GM23338 (cell line): Measurements from ENCODE around the gene TTC33.

Source experiments
- CREB1 ChIP-seq: fragments of 250-450 bp; sonication (Bioruptor Pico); IDR thresholded peaks from 2 replicates; pipeline ENCODE4 v1.5.0; 2020; ENCODE audit warnings: low read depth, mild to moderate bottlenecking, moderate library complexity
- ETS1 ChIP-seq: IDR thresholded peaks from 2 replicates; pipeline ENCODE4 v1.6.1; 2016; ENCODE audit warnings: antibody characterized with exemption
- EZH2 ChIP-seq: fragments of 200-600 bp; sonication (generic); IDR thresholded peaks from one replicate; pipeline ENCODE4 v1.8.0; 2017; ENCODE audit warnings: antibody characterized with exemption, mild to moderate bottlenecking, low read depth; ENCODE audit not compliant: unreplicated experiment
- EZH2phosphoT487 ChIP-seq: fragments of 200-600 bp; sonication (generic); IDR thresholded peaks from one replicate; pipeline ENCODE4 v1.8.1; 2018; ENCODE audit warnings: antibody characterized with exemption; ENCODE audit not compliant: unreplicated experiment
- JUNB ChIP-seq: IDR thresholded peaks from one replicate; pipeline ENCODE4 v1.6.1; 2016; ENCODE audit warnings: antibody characterized with exemption; ENCODE audit not compliant: unreplicated experiment
- NANOG ChIP-seq: IDR thresholded peaks from 2 replicates; pipeline ENCODE4 v1.6.1; 2016; ENCODE audit warnings: antibody characterized with exemption, borderline replicate concordance
- POLR2AphosphoS5 ChIP-seq: IDR thresholded peaks from 2 replicates; pipeline ENCODE4 v1.6.1; 2016; ENCODE audit warnings: antibody characterized with exemption, low read depth
- REST ChIP-seq: IDR thresholded peaks from one replicate; pipeline ENCODE4 v1.6.1; 2018; ENCODE audit warnings: antibody characterized with exemption; ENCODE audit not compliant: unreplicated experiment
- STAT1 ChIP-seq: IDR thresholded peaks from one replicate; pipeline ENCODE4 v1.6.1; 2016; ENCODE audit warnings: antibody characterized with exemption; ENCODE audit not compliant: unreplicated experiment
- ZNF114 ChIP-seq: fragments of 250-450 bp; sonication (Bioruptor Pico); IDR thresholded peaks from 2 replicates; pipeline ENCODE4 v1.5.0; 2020; ENCODE audit warnings: mild to moderate bottlenecking, moderate library complexity
- ZNF331 ChIP-seq: fragments of 250-450 bp; sonication (Bioruptor Pico); IDR thresholded peaks from 2 replicates; pipeline ENCODE4 v1.5.0; 2020; ENCODE audit warnings: low read depth, mild to moderate bottlenecking, moderate library complexity
- TF ChIP-seq, protein P1 (sequence below), 2 experiments: fragments of 200-600 bp in 1 of 2; sonication (generic) in 1 of 2; conservative IDR thresholded peaks; 2 replicates each; pipeline versions ENCODE4 v1.5.1 to v1.6.1; 2016 to 2017; ENCODE audit warnings: antibody characterized with exemption in 2 of 2, low read depth in 2 of 2, mild to moderate bottlenecking in 2 of 2, moderate library complexity in 1 of 2

GRCh38 chr5:40478766-40479165 lies 277.0 kb downstream of the TTC33 start:
- TF ChIP-seq, protein P1, sequence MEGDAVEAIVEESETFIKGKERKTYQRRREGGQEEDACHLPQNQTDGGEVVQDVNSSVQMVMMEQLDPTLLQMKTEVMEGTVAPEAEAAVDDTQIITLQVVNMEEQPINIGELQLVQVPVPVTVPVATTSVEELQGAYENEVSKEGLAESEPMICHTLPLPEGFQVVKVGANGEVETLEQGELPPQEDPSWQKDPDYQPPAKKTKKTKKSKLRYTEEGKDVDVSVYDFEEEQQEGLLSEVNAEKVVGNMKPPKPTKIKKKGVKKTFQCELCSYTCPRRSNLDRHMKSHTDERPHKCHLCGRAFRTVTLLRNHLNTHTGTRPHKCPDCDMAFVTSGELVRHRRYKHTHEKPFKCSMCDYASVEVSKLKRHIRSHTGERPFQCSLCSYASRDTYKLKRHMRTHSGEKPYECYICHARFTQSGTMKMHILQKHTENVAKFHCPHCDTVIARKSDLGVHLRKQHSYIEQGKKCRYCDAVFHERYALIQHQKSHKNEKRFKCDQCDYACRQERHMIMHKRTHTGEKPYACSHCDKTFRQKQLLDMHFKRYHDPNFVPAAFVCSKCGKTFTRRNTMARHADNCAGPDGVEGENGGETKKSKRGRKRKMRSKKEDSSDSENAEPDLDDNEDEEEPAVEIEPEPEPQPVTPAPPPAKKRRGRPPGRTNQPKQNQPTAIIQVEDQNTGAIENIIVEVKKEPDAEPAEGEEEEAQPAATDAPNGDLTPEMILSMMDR (conservative IDR thresholded peaks at IDR 0.05; ENCODE audit: low read depth in 2 of 2) = no peak
- no peak for TF ChIP-seq POLR2AphosphoS5
- TF ChIP-seq EZH2 = no peak
- TF ChIP-seq EZH2phosphoT487 = no peak
- TF ChIP-seq CREB1 (CRISPR knock-in tag) = no peak
- TF ChIP-seq ETS1 = no peak
- TF ChIP-seq NANOG = no peak
- TF ChIP-seq ZNF114 (CRISPR knock-in tag) = no peak
- TF ChIP-seq REST = no peak
- TF ChIP-seq ZNF331 (CRISPR knock-in tag) = no peak
- TF ChIP-seq JUNB = no peak
- TF ChIP-seq STAT1 = no peak
